ENCODE data around the gene SIVA1.

SIVA1 gene

DNA sequence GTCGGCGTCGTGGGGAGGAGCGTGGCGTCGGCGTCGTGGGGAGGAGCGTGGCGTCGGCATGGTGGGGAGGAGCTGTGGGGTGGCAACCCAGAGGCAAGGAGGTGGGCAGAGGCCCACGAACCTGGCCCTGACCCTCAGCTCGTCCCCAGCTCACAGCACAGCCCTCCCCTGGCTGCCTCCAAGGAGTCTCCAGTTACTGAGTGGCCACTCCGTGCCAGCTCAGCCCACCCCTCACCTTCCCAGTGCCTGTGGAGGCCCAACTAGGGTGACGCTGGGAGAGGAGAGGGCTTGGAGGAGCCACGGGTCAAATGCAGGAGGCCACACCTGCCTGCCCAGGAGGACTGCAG, 23.1 kb upstream of the SIVA1 start:
- Histone ChIP-seq H2AFZ (ENCODE audit: low read length) (no peak overlapping the region), H3K9ac (ENCODE audit: low read depth, low read length, poor library complexity, severe bottlenecking) (no peak overlapping the region), H3K27me3 (ENCODE audit: insufficient read depth, low read length, poor library complexity, severe bottlenecking) (no peaks in the 10 kb centered on the region), H3K36me3 (ENCODE audit: insufficient read depth, low read length) (no peaks in the 10 kb centered on the region), H3F3A (ENCODE audit: low read depth) (no peaks in the 10 kb centered on the region), H3K9me2 (replicated peaks; ENCODE audit: low read depth, low read length) (no peaks in the 10 kb centered on the region), H3K4me1 (ENCODE audit: insufficient read depth, low read length, poor library complexity, severe bottlenecking) (peaks cover 1% of the 10 kb centered on the region), H3K4me3 (ENCODE audit: low read length, poor library complexity, severe bottlenecking) (no peak overlapping the region), H4K20me1 (ENCODE audit: insufficient read depth, low read length, poor library complexity, severe bottlenecking) (no peaks in the 10 kb centered on the region), H3K9me3 (ENCODE audit: insufficient read depth, low read depth, low read length) (no peaks in the 10 kb centered on the region), H3K4me2 (ENCODE audit: low read depth, low read length, poor library complexity, severe bottlenecking) (no peak overlapping the region), H3K79me2 (ENCODE audit: insufficient read depth, low read length) (no peaks in the 10 kb centered on the region)
- TF ChIP-seq EZH2phosphoT487 (IDR thresholded peaks at IDR 0.05; ENCODE audit: borderline replicate concordance), result no peak
- TF ChIP-seq, protein P1, sequence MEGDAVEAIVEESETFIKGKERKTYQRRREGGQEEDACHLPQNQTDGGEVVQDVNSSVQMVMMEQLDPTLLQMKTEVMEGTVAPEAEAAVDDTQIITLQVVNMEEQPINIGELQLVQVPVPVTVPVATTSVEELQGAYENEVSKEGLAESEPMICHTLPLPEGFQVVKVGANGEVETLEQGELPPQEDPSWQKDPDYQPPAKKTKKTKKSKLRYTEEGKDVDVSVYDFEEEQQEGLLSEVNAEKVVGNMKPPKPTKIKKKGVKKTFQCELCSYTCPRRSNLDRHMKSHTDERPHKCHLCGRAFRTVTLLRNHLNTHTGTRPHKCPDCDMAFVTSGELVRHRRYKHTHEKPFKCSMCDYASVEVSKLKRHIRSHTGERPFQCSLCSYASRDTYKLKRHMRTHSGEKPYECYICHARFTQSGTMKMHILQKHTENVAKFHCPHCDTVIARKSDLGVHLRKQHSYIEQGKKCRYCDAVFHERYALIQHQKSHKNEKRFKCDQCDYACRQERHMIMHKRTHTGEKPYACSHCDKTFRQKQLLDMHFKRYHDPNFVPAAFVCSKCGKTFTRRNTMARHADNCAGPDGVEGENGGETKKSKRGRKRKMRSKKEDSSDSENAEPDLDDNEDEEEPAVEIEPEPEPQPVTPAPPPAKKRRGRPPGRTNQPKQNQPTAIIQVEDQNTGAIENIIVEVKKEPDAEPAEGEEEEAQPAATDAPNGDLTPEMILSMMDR (conservative IDR thresholded peaks at IDR 0.05; ENCODE audit: low read length), result no peak

- Histone ChIP-seq H3K4me2 (ENCODE audit: low read depth, low read length, poor library complexity, severe bottlenecking) (no peak overlapping the region), H3K36me3 (ENCODE audit: insufficient read depth, low read length) (no peaks in the 10 kb centered on the region), H3K9ac (ENCODE audit: low read depth, low read length, poor library complexity, severe bottlenecking) (no peak overlapping the region), H3K79me2 (ENCODE audit: insufficient read depth, low read length) (no peaks in the 10 kb centered on the region), H4K20me1 (ENCODE audit: insufficient read depth, low read length, poor library complexity, severe bottlenecking) (no peaks in the 10 kb centered on the region), H3K4me3 (ENCODE audit: low read length, poor library complexity, severe bottlenecking) (no peak overlapping the region), H3F3A (ENCODE audit: low read depth) (no peaks in the 10 kb centered on the region), H3K9me3 (ENCODE audit: insufficient read depth, low read depth, low read length) (no peaks in the 10 kb centered on the region), H3K27me3 (ENCODE audit: insufficient read depth, low read length, poor library complexity, severe bottlenecking) (no peaks in the 10 kb centered on the region), H2AFZ (ENCODE audit: low read length) (no peak overlapping the region), H3K9me2 (replicated peaks; ENCODE audit: low read depth, low read length) (no peaks in the 10 kb centered on the region), H3K4me1 (ENCODE audit: insufficient read depth, low read length, poor library complexity, severe bottlenecking) (no peaks in the 10 kb centered on the region)
- TF ChIP-seq, protein P1 (conservative IDR thresholded peaks at IDR 0.05; ENCODE audit: low read length), result no peak
- TF ChIP-seq EZH2phosphoT487 (IDR thresholded peaks at IDR 0.05; ENCODE audit: borderline replicate concordance), result no peak
Observed at GRCh38 chr14:104730487-104730886, 22.5 kb upstream of the SIVA1 start.

DNA sequence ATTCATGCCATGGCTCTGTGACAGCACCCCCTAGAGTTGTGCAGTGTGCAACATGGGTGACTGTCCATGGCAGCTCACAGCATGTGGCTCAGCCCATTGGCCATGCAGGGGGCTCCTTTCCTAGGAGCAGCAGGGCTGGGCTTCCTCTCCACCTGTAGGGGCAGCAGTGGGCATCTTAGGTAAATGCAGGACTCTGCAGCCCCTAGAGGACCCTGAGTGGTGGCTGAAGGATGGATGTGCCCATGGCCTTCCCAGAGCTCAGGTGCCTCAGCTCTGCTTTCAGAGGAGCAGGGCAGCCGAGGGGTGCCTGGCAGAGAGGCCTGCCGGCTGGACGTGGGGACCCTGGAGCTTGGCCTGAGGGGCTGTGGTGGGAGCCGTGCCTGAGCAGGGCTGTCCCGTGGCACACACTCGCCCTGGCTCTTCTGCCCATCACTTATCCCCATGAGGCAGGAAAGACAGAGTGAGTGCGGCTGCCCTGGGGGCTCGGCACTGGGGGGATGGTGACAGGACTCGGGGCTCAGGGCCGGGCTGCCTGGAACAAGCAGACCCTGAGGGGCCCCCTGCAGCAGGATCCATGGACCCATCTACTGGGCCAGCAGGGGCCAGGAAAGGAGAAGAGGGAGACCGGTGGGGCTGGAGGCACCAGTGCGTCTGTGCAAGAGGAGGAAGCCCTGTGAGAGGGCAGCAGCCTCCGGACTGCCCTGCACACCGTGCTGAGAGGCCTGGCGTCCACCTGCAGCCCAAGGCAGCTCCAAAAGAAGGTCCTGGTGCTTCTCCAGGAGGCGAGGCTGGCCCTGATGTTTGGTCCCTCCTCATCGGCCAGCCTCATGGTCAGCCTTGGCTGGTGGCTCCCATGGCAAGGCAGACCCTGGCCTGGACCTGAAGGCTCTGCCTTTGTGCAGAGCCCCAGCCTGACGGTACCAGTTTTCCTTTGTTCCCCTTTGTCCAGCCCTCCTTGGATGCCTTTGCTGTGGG, 21.3 kb upstream of the SIVA1 start:
- no peaks in the 10 kb centered on the region for H3K36me3 ChIP-seq (ENCODE audit: insufficient read depth, low read length)
- H3K4me1 ChIP-seq (ENCODE audit: insufficient read depth, low read length, poor library complexity, severe bottlenecking), result no peaks in the 10 kb centered on the region
- no peaks in the 10 kb centered on the region for H3K27me3 ChIP-seq (ENCODE audit: insufficient read depth, low read length, poor library complexity, severe bottlenecking)
- no peak overlapping the region for H3K4me3 ChIP-seq (ENCODE audit: low read length, poor library complexity, severe bottlenecking)
- H3F3A ChIP-seq (ENCODE audit: low read depth), result no peaks in the 10 kb centered on the region
- no peak overlapping the region for H3K4me2 ChIP-seq (ENCODE audit: low read depth, low read length, poor library complexity, severe bottlenecking)
- no peaks in the 10 kb centered on the region for H3K9me2 ChIP-seq (replicated peaks; ENCODE audit: low read depth, low read length)
- no peaks in the 10 kb centered on the region for H3K9me3 ChIP-seq (ENCODE audit: insufficient read depth, low read depth, low read length)
- TF ChIP-seq EZH2phosphoT487 (IDR thresholded peaks at IDR 0.05; ENCODE audit: borderline replicate concordance), result no peak
- TF ChIP-seq, protein P1 (conservative IDR thresholded peaks at IDR 0.05; ENCODE audit: low read length), result peak; percentile 61
- no peaks in the 10 kb centered on the region for H3K79me2 ChIP-seq (ENCODE audit: insufficient read depth, low read length)
- H2AFZ ChIP-seq (ENCODE audit: low read length), result no peak overlapping the region
- H4K20me1 ChIP-seq (ENCODE audit: insufficient read depth, low read length, poor library complexity, severe bottlenecking), result no peaks in the 10 kb centered on the region
- H3K9ac ChIP-seq (ENCODE audit: low read depth, low read length, poor library complexity, severe bottlenecking), result no peak overlapping the region
